22Rv1 (cell line): ENCODE results near the gene LAMC1.

Experiments used
- ZFX ChIP-seq: fragments of 450-650 bp; IDR thresholded peaks from 2 replicates; pipeline ENCODE4 v1.6.1; 2017; ENCODE audit warnings: antibody characterized with exemption, borderline replicate concordance
- TF ChIP-seq, protein P1 (sequence below): fragments of 450-650 bp; IDR thresholded peaks from 2 replicates; pipeline ENCODE4 v1.5.1; 2017; ENCODE audit warnings: mild to moderate bottlenecking

DNA sequence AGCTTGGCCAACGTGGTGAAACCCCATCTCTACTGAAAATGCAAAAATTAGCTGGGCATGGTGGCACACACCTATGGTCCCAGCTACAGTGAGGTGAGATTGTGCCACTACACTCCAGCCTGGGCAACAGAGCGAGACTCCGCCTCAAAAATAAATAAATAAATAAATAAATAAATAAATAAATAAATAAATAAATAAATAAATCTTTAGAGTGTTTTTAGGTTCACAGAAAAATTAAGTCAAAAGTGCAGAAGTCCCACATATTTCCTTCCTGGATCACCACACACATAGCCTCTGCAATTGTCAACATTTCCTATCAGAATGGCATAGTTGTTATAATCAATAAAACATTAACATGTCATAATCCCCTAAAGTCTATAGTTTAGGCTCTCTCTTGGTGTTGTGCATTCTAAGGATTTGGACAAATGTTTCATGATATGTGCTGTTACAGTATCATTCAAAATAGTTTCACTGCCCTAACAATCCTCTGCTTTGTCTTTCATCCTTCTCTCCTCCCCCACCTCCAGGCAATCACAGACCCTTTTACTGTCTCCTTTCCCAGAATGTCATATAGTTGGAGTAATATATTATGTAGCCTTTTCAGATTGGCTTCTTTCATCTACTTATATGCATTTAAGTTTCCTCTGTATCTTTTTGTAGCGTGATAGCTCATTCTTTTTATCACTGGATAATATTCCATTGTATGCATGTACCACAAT lies 58.3 kb downstream of the LAMC1 start:
- TF ChIP-seq, protein P1, sequence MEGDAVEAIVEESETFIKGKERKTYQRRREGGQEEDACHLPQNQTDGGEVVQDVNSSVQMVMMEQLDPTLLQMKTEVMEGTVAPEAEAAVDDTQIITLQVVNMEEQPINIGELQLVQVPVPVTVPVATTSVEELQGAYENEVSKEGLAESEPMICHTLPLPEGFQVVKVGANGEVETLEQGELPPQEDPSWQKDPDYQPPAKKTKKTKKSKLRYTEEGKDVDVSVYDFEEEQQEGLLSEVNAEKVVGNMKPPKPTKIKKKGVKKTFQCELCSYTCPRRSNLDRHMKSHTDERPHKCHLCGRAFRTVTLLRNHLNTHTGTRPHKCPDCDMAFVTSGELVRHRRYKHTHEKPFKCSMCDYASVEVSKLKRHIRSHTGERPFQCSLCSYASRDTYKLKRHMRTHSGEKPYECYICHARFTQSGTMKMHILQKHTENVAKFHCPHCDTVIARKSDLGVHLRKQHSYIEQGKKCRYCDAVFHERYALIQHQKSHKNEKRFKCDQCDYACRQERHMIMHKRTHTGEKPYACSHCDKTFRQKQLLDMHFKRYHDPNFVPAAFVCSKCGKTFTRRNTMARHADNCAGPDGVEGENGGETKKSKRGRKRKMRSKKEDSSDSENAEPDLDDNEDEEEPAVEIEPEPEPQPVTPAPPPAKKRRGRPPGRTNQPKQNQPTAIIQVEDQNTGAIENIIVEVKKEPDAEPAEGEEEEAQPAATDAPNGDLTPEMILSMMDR = no peak
- no peak for TF ChIP-seq ZFX
